Body of pancreas (tissue), 4 donors: ENCODE data around the gene SMIM43.

ENCODE experiments used
- POLR2A ChIP-seq, 3 donors: fragments of 450-650 bp; IDR thresholded peaks; one replicate each; pipeline ENCODE4 v1.6.1; 2016; ENCODE audit warnings: antibody characterized with exemption in 3 of 3, mild to moderate bottlenecking in 2 of 3
- TF ChIP-seq, protein P1 (sequence below), 7 experiments: fragments of 450-650 bp in 4 of 7; fragments of 200-600 bp in 3 of 7; sonication (generic) in 3 of 7; IDR thresholded peaks; one replicate each; pipeline ENCODE4 v1.5.1; 2016 to 2019; ENCODE audit warnings: antibody characterized with exemption in 7 of 7

DNA sequence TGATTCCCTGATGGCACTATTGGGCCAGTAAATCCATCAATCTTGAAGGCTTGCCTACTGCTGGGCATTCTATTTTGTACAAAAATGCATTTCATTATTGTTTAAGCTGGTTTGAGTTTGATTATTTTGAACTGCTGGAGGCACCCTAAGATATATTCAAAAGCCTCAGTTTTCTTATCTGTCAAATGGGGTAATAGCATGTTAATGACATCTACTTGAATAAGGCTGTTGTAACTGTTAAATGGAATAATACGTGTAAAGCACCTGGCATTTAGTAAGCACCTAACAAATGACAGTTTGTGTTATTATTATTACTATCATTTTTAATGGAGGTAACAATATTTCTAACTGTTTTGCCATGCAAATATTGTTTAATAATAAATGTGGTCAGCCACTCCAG lies 6.9 kb upstream of the SMIM43 start:
- TF ChIP-seq, protein P1, sequence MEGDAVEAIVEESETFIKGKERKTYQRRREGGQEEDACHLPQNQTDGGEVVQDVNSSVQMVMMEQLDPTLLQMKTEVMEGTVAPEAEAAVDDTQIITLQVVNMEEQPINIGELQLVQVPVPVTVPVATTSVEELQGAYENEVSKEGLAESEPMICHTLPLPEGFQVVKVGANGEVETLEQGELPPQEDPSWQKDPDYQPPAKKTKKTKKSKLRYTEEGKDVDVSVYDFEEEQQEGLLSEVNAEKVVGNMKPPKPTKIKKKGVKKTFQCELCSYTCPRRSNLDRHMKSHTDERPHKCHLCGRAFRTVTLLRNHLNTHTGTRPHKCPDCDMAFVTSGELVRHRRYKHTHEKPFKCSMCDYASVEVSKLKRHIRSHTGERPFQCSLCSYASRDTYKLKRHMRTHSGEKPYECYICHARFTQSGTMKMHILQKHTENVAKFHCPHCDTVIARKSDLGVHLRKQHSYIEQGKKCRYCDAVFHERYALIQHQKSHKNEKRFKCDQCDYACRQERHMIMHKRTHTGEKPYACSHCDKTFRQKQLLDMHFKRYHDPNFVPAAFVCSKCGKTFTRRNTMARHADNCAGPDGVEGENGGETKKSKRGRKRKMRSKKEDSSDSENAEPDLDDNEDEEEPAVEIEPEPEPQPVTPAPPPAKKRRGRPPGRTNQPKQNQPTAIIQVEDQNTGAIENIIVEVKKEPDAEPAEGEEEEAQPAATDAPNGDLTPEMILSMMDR (IDR thresholded peaks at IDR 0.05), result no peak
- TF ChIP-seq POLR2A (IDR thresholded peaks at IDR 0.05), result no peak
